Measurements from ENCODE around the gene CERS6. TPM values are rescaled to one million over a fixed set of nuclear protein-coding genes. Genes with fewer than 3 reads are reported as not detected.

CERS6 gene
- total RNA-seq, 1 donor from 2014 or later, result 22.4 TPM

- H3K9me3 Mint-ChIP-seq, result no peaks in the 10 kb centered on the region
- no peak overlapping the region for H3K27ac Mint-ChIP-seq
- intact Hi-C loops (cut with micrococcal nuclease), result no loop called here
- DNase-seq (ENCODE audit: low spot score), result no peak
- no peaks in the 10 kb centered on the region for H3K27me3 Mint-ChIP-seq (ENCODE audit: low read depth)
- H3K4me3 Mint-ChIP-seq (ENCODE audit: low read depth), result no peak overlapping the region
- H3K36me3 Mint-ChIP-seq (ENCODE audit: low read depth), result peaks cover 26% of the 10 kb centered on the region
- H3K4me1 Mint-ChIP-seq (ENCODE audit: low read depth), result peaks cover 6% of the 10 kb centered on the region
These were observed 243.9 kb downstream of the CERS6 start for GRCh38 chr2:168699844-168700417.

GRCh38 chr2:168700615-168701245 lies 244.7 kb downstream of the CERS6 start:
- no peak for DNase-seq (ENCODE audit: low spot score)
- Mint-ChIP-seq H3K9me3 (no peaks in the 10 kb centered on the region), H3K4me3 (ENCODE audit: low read depth) (no peak overlapping the region), H3K27me3 (ENCODE audit: low read depth) (no peaks in the 10 kb centered on the region), H3K4me1 (ENCODE audit: low read depth) (peaks cover 6% of the 10 kb centered on the region), H3K36me3 (ENCODE audit: low read depth) (peaks cover 20% of the 10 kb centered on the region), H3K27ac (no peak overlapping the region)
- intact Hi-C loops (cut with micrococcal nuclease), result no loop called here

DNA sequence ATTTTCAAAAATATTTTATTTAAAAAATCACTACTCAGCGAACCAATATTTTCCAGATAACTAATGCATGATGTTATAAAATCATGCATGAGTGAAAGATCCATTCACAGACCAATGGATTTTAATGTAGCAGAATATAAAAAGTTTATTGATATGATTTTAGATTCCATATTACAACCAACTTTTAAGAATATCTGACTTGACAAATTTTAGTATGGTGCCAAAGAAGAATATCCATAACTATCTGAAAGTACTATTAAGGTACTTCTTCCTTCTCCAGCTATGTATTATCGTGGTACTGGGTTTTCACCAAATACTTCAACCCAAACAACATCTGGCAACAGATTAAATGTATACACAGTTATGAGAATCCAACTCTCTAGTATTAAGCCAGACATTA lies 246.5 kb downstream of the CERS6 start:
- DNase-seq (ENCODE audit: low spot score), result no peak

GRCh38 chr2:168703926-168704325 lies 247.9 kb downstream of the CERS6 start:
- no peak overlapping the region for H3K27ac Mint-ChIP-seq
- peaks cover under 1% of the 10 kb centered on the region for H3K36me3 Mint-ChIP-seq (ENCODE audit: low read depth)
- no peaks in the 10 kb centered on the region for H3K27me3 Mint-ChIP-seq (ENCODE audit: low read depth)
- intact Hi-C loops (cut with micrococcal nuclease), result loop anchor here (1.0 kb wide), 1 partner anchor 357 kb away; no protein-coding TSS in a partner anchor
- H3K4me1 Mint-ChIP-seq (ENCODE audit: low read depth), result peaks cover 6% of the 10 kb centered on the region
- no peak for DNase-seq (ENCODE audit: low spot score)
- H3K4me3 Mint-ChIP-seq (ENCODE audit: low read depth), result no peak overlapping the region
- H3K9me3 Mint-ChIP-seq, result no peaks in the 10 kb centered on the region

More for the DNA sequence above, 246.5 kb downstream of the CERS6 start:
- H3K4me1 Mint-ChIP-seq (ENCODE audit: low read depth), result peaks cover 6% of the 10 kb centered on the region
- no peak overlapping the region for H3K4me3 Mint-ChIP-seq (ENCODE audit: low read depth)
- intact Hi-C loops (cut with micrococcal nuclease), result no loop called here
- H3K27ac Mint-ChIP-seq, result no peak overlapping the region
- H3K9me3 Mint-ChIP-seq, result no peaks in the 10 kb centered on the region
- H3K36me3 Mint-ChIP-seq (ENCODE audit: low read depth), result peaks cover 6% of the 10 kb centered on the region
- no peaks in the 10 kb centered on the region for H3K27me3 Mint-ChIP-seq (ENCODE audit: low read depth)

DNA sequence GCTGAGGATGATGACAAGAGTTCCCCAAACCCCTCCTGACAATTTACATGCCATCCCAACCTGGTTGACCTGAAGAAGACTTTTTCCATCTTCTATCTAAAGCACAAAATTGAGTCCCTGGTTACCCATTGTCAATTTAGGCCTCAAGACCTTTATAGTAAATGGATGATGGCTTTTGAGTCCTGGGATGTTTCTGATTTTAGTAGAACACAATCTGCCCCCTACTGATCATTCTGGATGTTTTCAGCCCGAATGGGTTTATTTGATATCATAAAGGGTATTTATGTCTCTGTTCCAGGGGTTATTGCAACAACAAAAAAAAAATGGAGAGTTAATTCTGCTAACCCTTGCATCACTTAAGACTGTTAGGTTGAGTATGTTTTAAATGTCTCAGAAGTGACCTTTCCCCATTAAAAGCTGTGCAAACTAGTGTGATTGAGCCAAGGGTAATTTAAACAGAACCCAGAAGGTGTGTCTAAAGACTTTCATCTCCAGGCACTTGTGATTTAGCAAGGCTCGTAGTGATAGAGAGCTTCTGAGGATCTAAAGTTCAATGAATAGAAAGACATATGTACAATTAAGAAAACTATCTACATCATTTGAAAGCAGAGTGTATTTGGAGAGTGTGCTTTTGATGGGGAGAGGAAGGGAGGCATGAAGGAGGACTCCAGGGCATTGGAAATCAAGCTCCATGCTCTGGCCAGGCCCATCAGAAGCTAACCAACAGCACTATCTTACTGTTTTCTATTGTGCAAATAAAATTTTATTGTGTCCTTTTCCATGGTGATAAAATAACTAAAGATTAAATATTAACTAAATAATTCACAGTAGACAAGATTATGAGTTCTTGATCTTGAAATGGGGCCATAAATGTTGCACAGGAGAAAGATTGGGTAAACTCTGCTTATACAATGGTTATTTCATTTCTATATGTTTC lies 249.7 kb downstream of the CERS6 start:
- Mint-ChIP-seq H3K36me3 (ENCODE audit: low read depth) (no peaks in the 10 kb centered on the region), H3K9me3 (no peaks in the 10 kb centered on the region), H3K27ac (no peak overlapping the region), H3K4me1 (ENCODE audit: low read depth) (peaks cover 6% of the 10 kb centered on the region), H3K4me3 (ENCODE audit: low read depth) (no peak overlapping the region), H3K27me3 (ENCODE audit: low read depth) (no peaks in the 10 kb centered on the region)
- intact Hi-C loops (cut with micrococcal nuclease), result no loop called here
- DNase-seq (ENCODE audit: low spot score), result no peak

GRCh38 chr2:168706806-168707205 lies 250.7 kb downstream of the CERS6 start:
- intact Hi-C loops (cut with micrococcal nuclease), result no loop called here
- Mint-ChIP-seq H3K27ac (no peak overlapping the region), H3K36me3 (ENCODE audit: low read depth) (no peaks in the 10 kb centered on the region), H3K4me3 (ENCODE audit: low read depth) (no peak overlapping the region), H3K9me3 (no peaks in the 10 kb centered on the region), H3K27me3 (ENCODE audit: low read depth) (no peaks in the 10 kb centered on the region), H3K4me1 (ENCODE audit: low read depth) (peaks cover 6% of the 10 kb centered on the region)
- DNase-seq (ENCODE audit: low spot score), result no peak

DNA sequence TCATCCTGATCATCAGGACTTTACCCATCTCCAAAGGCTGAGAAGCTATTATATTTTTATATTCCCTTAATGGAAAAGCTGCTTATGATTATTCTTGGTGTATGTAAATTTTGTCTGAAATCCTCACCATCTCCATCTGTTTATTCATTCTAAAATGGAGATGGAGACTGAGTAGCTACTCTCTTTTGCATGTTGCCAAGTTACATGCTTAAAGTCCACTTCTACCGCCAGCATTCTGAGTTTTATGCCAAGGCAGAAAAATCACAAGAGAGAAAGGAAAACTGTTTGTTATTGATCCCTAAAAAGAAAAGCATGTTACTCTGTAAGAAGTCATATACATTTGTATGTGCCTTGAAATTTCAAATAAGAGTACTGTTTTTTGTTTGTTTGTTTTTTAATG lies 252.0 kb downstream of the CERS6 start:
- H3K9me3 Mint-ChIP-seq, result no peaks in the 10 kb centered on the region
- no peak overlapping the region for H3K4me3 Mint-ChIP-seq (ENCODE audit: low read depth)
- DNase-seq (ENCODE audit: low spot score), result no peak
- H3K27ac Mint-ChIP-seq, result no peak overlapping the region
- intact Hi-C loops (cut with micrococcal nuclease), result no loop called here
- peaks cover 6% of the 10 kb centered on the region for H3K4me1 Mint-ChIP-seq (ENCODE audit: low read depth)
- H3K27me3 Mint-ChIP-seq (ENCODE audit: low read depth), result no peaks in the 10 kb centered on the region
- H3K36me3 Mint-ChIP-seq (ENCODE audit: low read depth), result no peaks in the 10 kb centered on the region

DNA sequence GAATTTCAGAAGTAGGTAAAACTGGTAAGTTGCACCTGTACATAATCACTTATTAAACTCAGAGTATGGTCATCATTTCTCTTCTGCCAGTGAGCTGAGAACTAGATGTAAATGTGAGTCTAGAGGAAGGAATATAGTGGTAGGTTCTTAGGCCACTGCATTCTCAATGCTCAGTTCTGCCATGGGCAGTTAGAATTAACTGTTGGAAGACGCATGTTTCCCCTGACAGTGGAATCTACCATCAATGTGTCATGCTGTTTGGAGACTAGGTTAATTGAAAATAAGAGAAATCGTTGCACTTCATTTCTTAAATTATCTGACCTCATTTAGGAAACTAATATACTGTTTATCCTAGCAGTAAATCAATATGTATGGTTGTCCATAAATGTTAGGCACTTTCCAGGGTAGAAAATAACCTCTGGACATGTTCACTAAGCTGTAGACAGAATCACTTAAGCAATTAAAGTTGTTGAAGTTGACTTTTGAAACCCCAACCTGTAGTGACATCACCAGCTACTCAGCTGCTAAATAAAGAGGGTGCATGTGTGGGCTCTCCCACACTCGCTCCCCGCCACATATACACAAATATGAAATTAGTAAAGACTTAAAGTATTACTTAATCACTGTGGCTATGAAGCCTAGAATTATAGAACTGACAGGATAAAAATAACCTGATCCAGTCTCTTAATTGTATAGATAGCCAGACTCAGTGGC lies 254.8 kb downstream of the CERS6 start:
- intact Hi-C loops (cut with micrococcal nuclease), result loop anchor here (10.0 kb wide), 1 partner anchor 204 kb away; no protein-coding TSS in a partner anchor
- no peaks in the 10 kb centered on the region for H3K36me3 Mint-ChIP-seq (ENCODE audit: low read depth)
- no peaks in the 10 kb centered on the region for H3K4me1 Mint-ChIP-seq (ENCODE audit: low read depth)
- H3K9me3 Mint-ChIP-seq, result no peaks in the 10 kb centered on the region
- H3K27me3 Mint-ChIP-seq (ENCODE audit: low read depth), result no peaks in the 10 kb centered on the region
- DNase-seq (ENCODE audit: low spot score), result no peak
- no peak overlapping the region for H3K4me3 Mint-ChIP-seq (ENCODE audit: low read depth)
- no peak overlapping the region for H3K27ac Mint-ChIP-seq

- DNase-seq (ENCODE audit: low spot score), result no peak
- H3K27me3 Mint-ChIP-seq (ENCODE audit: low read depth), result no peaks in the 10 kb centered on the region
- no peak overlapping the region for H3K27ac Mint-ChIP-seq
- intact Hi-C loops (cut with micrococcal nuclease), result loop anchor here (2.0 to 10.0 kb wide), 2 partner anchors 39 to 203 kb away; no protein-coding TSS in a partner anchor
- H3K9me3 Mint-ChIP-seq, result no peaks in the 10 kb centered on the region
- no peak overlapping the region for H3K4me3 Mint-ChIP-seq (ENCODE audit: low read depth)
- H3K36me3 Mint-ChIP-seq (ENCODE audit: low read depth), result no peaks in the 10 kb centered on the region
- peaks cover under 1% of the 10 kb centered on the region for H3K4me1 Mint-ChIP-seq (ENCODE audit: low read depth)
These were observed 256.0 kb downstream of the CERS6 start for GRCh38 chr2:168712053-168712452.

GRCh38 chr2:168713325-168713724 lies 257.3 kb downstream of the CERS6 start:
- intact Hi-C loops (cut with micrococcal nuclease), result loop anchor here (2.0 to 10.0 kb wide), 2 partner anchors 37 to 201 kb away; no protein-coding TSS in a partner anchor
- Mint-ChIP-seq H3K9me3 (no peaks in the 10 kb centered on the region), H3K4me1 (ENCODE audit: low read depth) (peaks cover 12% of the 10 kb centered on the region), H3K4me3 (ENCODE audit: low read depth) (no peak overlapping the region), H3K27me3 (ENCODE audit: low read depth) (no peaks in the 10 kb centered on the region), H3K36me3 (ENCODE audit: low read depth) (peaks cover 1% of the 10 kb centered on the region), H3K27ac (no peak overlapping the region)
- DNase-seq (ENCODE audit: low spot score), result no peak

GRCh38 chr2:168715849-168716248 lies 259.8 kb downstream of the CERS6 start:
- no peak overlapping the region for H3K4me3 Mint-ChIP-seq (ENCODE audit: low read depth)
- H3K9me3 Mint-ChIP-seq, result no peaks in the 10 kb centered on the region
- DNase-seq (ENCODE audit: low spot score), result no peak
- H3K36me3 Mint-ChIP-seq (ENCODE audit: low read depth), result peaks cover 18% of the 10 kb centered on the region
- intact Hi-C loops (cut with micrococcal nuclease), result loop anchor here (10.0 kb wide), 1 partner anchor 199 kb away; no protein-coding TSS in a partner anchor
- H3K4me1 Mint-ChIP-seq (ENCODE audit: low read depth), result peaks cover 18% of the 10 kb centered on the region
- H3K27ac Mint-ChIP-seq, result no peak overlapping the region
- H3K27me3 Mint-ChIP-seq (ENCODE audit: low read depth), result no peaks in the 10 kb centered on the region

- Mint-ChIP-seq H3K36me3 (ENCODE audit: low read depth) (peaks cover 18% of the 10 kb centered on the region), H3K27me3 (ENCODE audit: low read depth) (no peaks in the 10 kb centered on the region), H3K4me3 (ENCODE audit: low read depth) (no peak overlapping the region), H3K4me1 (ENCODE audit: low read depth) (peaks cover 18% of the 10 kb centered on the region), H3K9me3 (no peaks in the 10 kb centered on the region), H3K27ac (no peak overlapping the region)
- intact Hi-C loops (cut with micrococcal nuclease), result loop anchor here (10.0 kb wide), 1 partner anchor 198 kb away; no protein-coding TSS in a partner anchor
- DNase-seq (ENCODE audit: low spot score), result no peak
These were observed 260.8 kb downstream of the CERS6 start for GRCh38 chr2:168716839-168717238.

All from activated T-helper 2 cell treated with anti-CD3 and anti-CD28 coated beads, Interferon-gamma antibody, Interleukin-2, Interleukin-4, amounts not matched to agents 10 μg/mL and 5 μg/mL and 100 μg/mL, durations not matched to agents 14 hours and 24 hours and 36 hours (primary cell).